NCI-H1092 treated with DMSO at 0.1 percent for 48 hours (cell line): ENCODE measurements around the gene CTBP2.

Experiments used
- DNase-seq: peaks from one replicate; lab custom pipeline; 2025; lab: John Stamatoyannopoulos, UW

CTBP2 gene

GRCh38 chr10:124941823-124942222 lies 218.5 kb downstream of the CTBP2 start, which contains the start of gene ZRANB1:
ZRANB1 (plus strand) TSS chr10:124942123; CDS start chr10:124942494, 371 bp downstream.
- no peak for DNase-seq

- no peak for DNase-seq
Observed at GRCh38 chr10:124939290-124939689, 221.1 kb downstream of the CTBP2 start.

- DNase-seq, result no peak
Observed at GRCh38 chr10:124936813-124937212, 223.6 kb downstream of the CTBP2 start.

GRCh38 chr10:124935946-124936345 lies 224.4 kb downstream of the CTBP2 start:
- DNase-seq, result no peak
